HepG2 (cell line): ENCODE results near the gene PNO1. TPM values are rescaled to one million over a fixed set of nuclear protein-coding genes. Genes with fewer than 3 reads are reported as not detected.

Experiments
- ATAC-seq: fragments of 200-7000 bp; cut with Tn5 transposase; 3 replicates; pipeline ENCODE4 v1.9.1; 2020; ENCODE audit warnings: mild to moderate bottlenecking, moderate library complexity
- BruUV-seq: library from RNA; stranded (reverse); fragments of 400-500 nt; replicated peaks from 2 replicates; lab custom pipeline; 2021; lab: Mats Ljungman, UMichigan
- CTCF ChIA-PET: fragments of 300-600 bp; formaldehyde crosslinking; extraction: SDS; loops from one replicate; lab custom pipeline; 2021; ENCODE audit warnings: low total read pairs, inconsistent platforms, low intra/inter-chr PET ratio; lab: Yijun Ruan, JAX
- POLR2A ChIA-PET: fragments of 350-600 bp; sonication (Branson Sonifier 250); formaldehyde crosslinking; loops from one replicate; lab custom pipeline; 2020; ENCODE audit warnings: antibody characterized with exemption, inconsistent platforms; lab: Yijun Ruan, JAX
- DNase-seq: peaks from one replicate; pipeline ENCODE4 v3.0.0-alpha.2; 2015; ENCODE audit warnings: low spot score
- FAIRE-seq: peaks from 3 replicates; lab custom pipeline; 2011; peaks lifted over from hg19 to GRCh38; lab: Jason Lieb, UNC
- H2AFZ ChIP-seq: one replicate; pipeline ENCODE4 v1.6.1; 2011; ENCODE audit warnings: low read length, inconsistent platforms
- H3K27ac ChIP-seq: fragments of 300-600 bp; 3 replicates; pipeline ENCODE4 v1.8.0; 2011; ENCODE audit warnings: mixed run types, mild to moderate bottlenecking, mixed read lengths, low read length, inconsistent platforms; ENCODE audit not compliant: insufficient read depth; ENCODE audit errors: extremely low read length
- H3K27me3 ChIP-seq, 2 experiments: fragments of 200-600 bp in 1 of 2; 2 replicates in 1 of 2; 3 replicates in 1 of 2; pipeline versions ENCODE4 v1.6.0 to v1.8.0; 2011; ENCODE audit warnings: low read length in 2 of 2, mild to moderate bottlenecking in 2 of 2, moderate library complexity in 2 of 2, inconsistent platforms in 1 of 2; ENCODE audit not compliant: insufficient read depth in 2 of 2, control insufficient read depth in 1 of 2
- H3K36me3 ChIP-seq, 2 experiments: fragments of 200-600 bp in 1 of 2; replicated peaks in 1 of 2; 2 replicates in 1 of 2; 3 replicates in 1 of 2; pipeline versions ENCODE4 v1.5.1 to v1.8.0; 2011; ENCODE audit warnings: low read length in 2 of 2, inconsistent platforms in 1 of 2; ENCODE audit not compliant: insufficient read depth in 2 of 2, control insufficient read depth in 1 of 2
- H3K4me1 ChIP-seq: 2 replicates; pipeline ENCODE4 v1.5.1; 2012; ENCODE audit warnings: low read length, inconsistent platforms; ENCODE audit not compliant: insufficient read depth
- H3K4me2 ChIP-seq: 2 replicates; pipeline ENCODE4 v1.6.0; 2011; ENCODE audit warnings: low read depth, low read length, inconsistent platforms
- H3K4me3 ChIP-seq, 3 experiments: fragments of 200-600 bp in 1 of 3; sonication (generic), shearing (Covaris generic) in 1 of 3; replicated peaks in 1 of 3; 2 replicates each; pipeline ENCODE4 v1.5.1; 2011 to 2016; ENCODE audit warnings: low read length in 3 of 3, inconsistent platforms in 2 of 3, low read depth in 2 of 3, mild to moderate bottlenecking in 2 of 3, control low read depth in 1 of 3, mixed read lengths in 1 of 3; ENCODE audit not compliant: insufficient read depth in 1 of 3
- H3K79me2 ChIP-seq: one replicate; pipeline ENCODE4 v1.6.1; 2011; ENCODE audit warnings: low read length, inconsistent platforms; ENCODE audit not compliant: insufficient read depth
- H3K9ac ChIP-seq: 2 replicates; pipeline ENCODE4 v1.6.0; 2011; ENCODE audit warnings: mild to moderate bottlenecking, low read depth, low read length, inconsistent platforms; ENCODE audit not compliant: insufficient read depth
- H3K9me3 ChIP-seq: 2 replicates; pipeline ENCODE4 v1.5.1; 2012; ENCODE audit warnings: mild to moderate bottlenecking, low read length
- H4K20me1 ChIP-seq: 2 replicates; pipeline ENCODE4 v1.6.0; 2011; ENCODE audit warnings: inconsistent platforms, mild to moderate bottlenecking, low read length, moderate library complexity; ENCODE audit not compliant: insufficient read depth
- ELF4 ChIP-seq: sonication (generic); formaldehyde crosslinking; IDR thresholded peaks from 2 replicates; pipeline ENCODE4 v1.5.0; 2020; ENCODE audit warnings: missing genetic modification reagents, mild to moderate bottlenecking, moderate library complexity, borderline replicate concordance
- GPN1 ChIP-seq: sonication (generic); formaldehyde crosslinking; IDR thresholded peaks from 2 replicates; pipeline ENCODE4 v1.5.1; 2020; ENCODE audit warnings: missing genetic modification reagents, borderline replicate concordance
- GTF2F1 ChIP-seq: fragments of 150-350 bp; IDR thresholded peaks from 2 replicates; pipeline ENCODE4 v1.6.1; 2014; ENCODE audit warnings: low read length
- KAT7 ChIP-seq: IDR thresholded peaks from 2 replicates; pipeline ENCODE4 v1.6.1; 2018; ENCODE audit warnings: borderline replicate concordance, missing compliant biosample characterization
- KLF15 ChIP-seq: sonication (generic); formaldehyde crosslinking; IDR thresholded peaks from 2 replicates; pipeline ENCODE4 v1.8.1; 2023; ENCODE audit warnings: borderline replicate concordance, mild to moderate bottlenecking, inconsistent platforms, missing genetic modification reagents, mixed read lengths
- RELA ChIP-seq: sonication (generic); formaldehyde crosslinking; IDR thresholded peaks from 2 replicates; pipeline ENCODE4 v1.4.0; 2020; ENCODE audit warnings: missing genetic modification reagents
- ZNF253 ChIP-seq: sonication (generic); formaldehyde crosslinking; IDR thresholded peaks from 2 replicates; pipeline ENCODE4 v1.8.0; 2022; ENCODE audit warnings: mild to moderate bottlenecking, missing genetic modification reagents, borderline replicate concordance
- ZNF432 ChIP-seq: sonication (generic); formaldehyde crosslinking; IDR thresholded peaks from 2 replicates; pipeline ENCODE4 v1.5.0; 2020; ENCODE audit warnings: missing genetic modification reagents, mild to moderate bottlenecking, borderline replicate concordance
- ZNF782 ChIP-seq: sonication (generic); formaldehyde crosslinking; IDR thresholded peaks from 2 replicates; pipeline ENCODE4 v1.4.0; 2020; ENCODE audit warnings: missing genetic modification reagents, mild to moderate bottlenecking, borderline replicate concordance
- WGBS: methylation state at CpG from one replicate; pipeline ENCODE4 v1.1.6; 2017; ENCODE audit warnings: low lambda C conversion rate; 5-methylcytosine and 5-hydroxymethylcytosine counted together
- in situ Hi-C: cut with HindIII; loops from 2 replicates; pipeline ENCODE4 v1.10.0; 2017; ENCODE audit warnings: low pct_unique_long_range_greater_than_20kb; ENCODE audit not compliant: extremely low pct_ligation_motif_present
- intact Hi-C: fragments of 100-400 bp; cut with micrococcal nuclease; formaldehyde crosslinking; loops from one replicate; pipeline ENCODE4 v1.10.0; 2022; ENCODE audit not compliant: unreplicated experiment
- polyA plus RNA-seq, 8 experiments: library from polyadenylated mRNA; depleted of rRNA in 3 of 8; stranded (reverse) in 7 of 8; unstranded in 1 of 8; fragments of >200 nt; fragmentation: Illumina TruSeq in 4 of 8; extraction: Trizol in 4 of 8; gene quantifications; 2 replicates each; pipeline versions ENCODE4 v1.2.1 to v1.2.3, GENCODE V29; 2011 to 2016; ENCODE audit warnings: low read depth in 4 of 8, missing spikeins in 1 of 8, mixed read lengths in 1 of 8; ENCODE audit not compliant: insufficient read depth in 1 of 8
- total RNA-seq, 5 experiments: library from RNA; depleted of rRNA; stranded (reverse); fragments of >200 nt; fragmentation: Illumina TruSeq; extraction: Trizol; gene quantifications; 2 replicates each; pipeline ENCODE4 v1.2.3, GENCODE V29; 2016; ENCODE audit warnings: low read depth in 1 of 5
- TF ChIP-seq, protein P1 (sequence below): IDR thresholded peaks from 2 replicates; pipeline ENCODE4 v1.6.1; 2016; ENCODE audit warnings: low read depth, missing genetic modification reagents, missing compliant biosample characterization
- TF ChIP-seq, protein P2 (sequence below): IDR thresholded peaks from 2 replicates; pipeline ENCODE4 v1.6.1; 2016; ENCODE audit warnings: mild to moderate bottlenecking, missing biosample characterization, missing genetic modification reagents

PNO1 gene
- total and polyA plus RNA-seq, 2 of the 13 experiments (the other 11 are each of a cell fraction or from before 2014, with no cell fraction given) = 12.8 to 48.5 TPM

DNA sequence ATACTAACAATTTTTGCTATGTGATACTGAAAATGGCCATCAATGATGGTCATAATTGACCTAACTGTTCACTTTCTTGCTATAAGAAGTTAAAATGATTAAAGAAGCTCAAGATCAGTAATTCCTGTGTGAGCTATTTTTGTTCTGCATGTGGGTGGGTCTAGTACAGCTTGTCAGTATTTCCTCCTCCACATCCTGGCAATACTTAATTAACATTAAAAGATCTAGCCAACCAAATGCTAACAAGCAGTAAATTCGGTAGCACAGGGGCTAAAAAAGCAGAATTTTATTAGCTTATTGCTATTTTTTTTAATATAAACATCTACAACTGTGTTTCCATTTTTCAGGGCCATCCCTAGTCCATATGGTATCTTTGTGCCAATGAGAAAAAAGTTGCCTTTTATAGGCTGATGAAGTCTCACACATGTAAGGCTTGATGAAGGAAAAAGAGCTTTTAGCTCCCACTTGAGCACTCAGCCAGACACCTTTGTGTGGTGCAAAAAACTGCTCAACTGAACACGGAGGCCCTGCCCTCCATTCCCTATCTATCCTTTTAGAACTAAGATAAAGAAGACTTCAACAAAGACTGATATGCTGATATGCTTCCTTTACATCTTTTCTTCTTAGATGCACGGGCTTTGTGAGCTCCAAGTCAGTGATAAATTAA, 4.9 kb upstream of the PNO1 start:
- no peaks in the 10 kb centered on the region; a peak in 1 of 5 replicates for H3K27me3 ChIP-seq
- intact Hi-C loops (no loop called here), in situ Hi-C loops (no loop called here)
- ChIA-PET POLR2A (interaction anchor here (1.1 kb wide), 1 partner anchor 89 kb away, joined by 3 read pairs; no protein-coding TSS in a partner anchor), CTCF (no interaction called here)
- no peaks in the 10 kb centered on the region for H3K36me3 ChIP-seq
- no TSS peak for BruUV-seq
- FAIRE-seq (no peak), ATAC-seq (no peak), DNase-seq (no peak)
- H3K9me3 ChIP-seq = no peaks in the 10 kb centered on the region
- H4K20me1 ChIP-seq = no peaks in the 10 kb centered on the region
- no peak overlapping the region for H3K27ac ChIP-seq
- no peak overlapping the region for H3K4me3 ChIP-seq
- peaks cover 20% of the 10 kb centered on the region for H3K79me2 ChIP-seq
- H3K4me1 ChIP-seq = peaks cover 8% of the 10 kb centered on the region; the same call in 1 of the 2 replicates
- H2AFZ ChIP-seq = no peak overlapping the region
- H3K9ac ChIP-seq = no peak overlapping the region
- H3K4me2 ChIP-seq = no peak overlapping the region
- WGBS = 86% methylated on average over 3 of the region's 3 CpGs
- TF ChIP-seq ZNF253 (CRISPR knock-in tag) (no peak), KLF15 (no peak), ELF4 (CRISPR knock-in tag) (no peak), RELA (CRISPR knock-in tag) (no peak)

DNA sequence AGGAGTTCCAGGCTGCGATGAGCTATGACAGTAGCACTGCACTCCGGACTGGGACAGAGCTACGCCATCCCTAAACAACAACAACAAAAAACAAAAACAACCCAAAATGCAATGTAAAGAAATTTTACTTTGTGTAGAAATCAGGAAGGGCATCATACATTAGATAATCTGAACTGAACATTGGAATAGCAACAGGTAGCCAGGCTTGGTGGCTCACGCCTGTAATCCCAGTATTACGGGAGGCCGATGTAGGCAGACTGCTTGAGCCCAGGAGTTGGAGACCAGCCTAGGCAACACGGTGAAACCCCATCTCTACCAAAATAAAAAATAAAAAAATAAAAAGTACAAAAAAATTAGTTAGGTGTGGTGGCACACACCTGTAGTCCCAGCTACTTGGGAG, 2.1 kb upstream of the PNO1 start:
- ATAC-seq (no peak), DNase-seq (no peak), FAIRE-seq (no peak)
- Histone ChIP-seq H3K27me3 (no peaks in the 10 kb centered on the region; a peak in 1 of 5 replicates), H3K4me3 (no peak overlapping the region), H4K20me1 (no peaks in the 10 kb centered on the region), H3K36me3 (peaks cover 2 to 5% of the 10 kb centered on the region in 2 experiments; a peak in 2 of 5 replicates), H3K9me3 (no peaks in the 10 kb centered on the region), H3K79me2 (peaks cover 39% of the 10 kb centered on the region), H3K4me1 (peaks cover 17% of the 10 kb centered on the region; the same call in 1 of the 2 replicates), H3K27ac (no peak overlapping the region), H3K4me2 (no peak overlapping the region), H3K9ac (0 out of 2 replicates have a peak overlapping the region, but pooled peaks have one; percentile 4), H2AFZ (no peak overlapping the region)
- in situ Hi-C loops = no loop called here
- WGBS = 95% methylated on average over 7 of the region's 7 CpGs
- no TSS peak for BruUV-seq
- intact Hi-C loops = loop anchor here (5.0 kb wide), 1 partner anchor 42 kb away; no protein-coding TSS in a partner anchor
- CTCF ChIA-PET = no interaction called here
- POLR2A ChIA-PET = no interaction called here
- TF ChIP-seq ZNF782 (CRISPR knock-in tag) (no peak), ZNF432 (CRISPR knock-in tag) (no peak), GPN1 (CRISPR knock-in tag) (no peak), GTF2F1 (no peak), KAT7 (CRISPR knock-in tag) (no peak)
- TF ChIP-seq, protein P1, sequence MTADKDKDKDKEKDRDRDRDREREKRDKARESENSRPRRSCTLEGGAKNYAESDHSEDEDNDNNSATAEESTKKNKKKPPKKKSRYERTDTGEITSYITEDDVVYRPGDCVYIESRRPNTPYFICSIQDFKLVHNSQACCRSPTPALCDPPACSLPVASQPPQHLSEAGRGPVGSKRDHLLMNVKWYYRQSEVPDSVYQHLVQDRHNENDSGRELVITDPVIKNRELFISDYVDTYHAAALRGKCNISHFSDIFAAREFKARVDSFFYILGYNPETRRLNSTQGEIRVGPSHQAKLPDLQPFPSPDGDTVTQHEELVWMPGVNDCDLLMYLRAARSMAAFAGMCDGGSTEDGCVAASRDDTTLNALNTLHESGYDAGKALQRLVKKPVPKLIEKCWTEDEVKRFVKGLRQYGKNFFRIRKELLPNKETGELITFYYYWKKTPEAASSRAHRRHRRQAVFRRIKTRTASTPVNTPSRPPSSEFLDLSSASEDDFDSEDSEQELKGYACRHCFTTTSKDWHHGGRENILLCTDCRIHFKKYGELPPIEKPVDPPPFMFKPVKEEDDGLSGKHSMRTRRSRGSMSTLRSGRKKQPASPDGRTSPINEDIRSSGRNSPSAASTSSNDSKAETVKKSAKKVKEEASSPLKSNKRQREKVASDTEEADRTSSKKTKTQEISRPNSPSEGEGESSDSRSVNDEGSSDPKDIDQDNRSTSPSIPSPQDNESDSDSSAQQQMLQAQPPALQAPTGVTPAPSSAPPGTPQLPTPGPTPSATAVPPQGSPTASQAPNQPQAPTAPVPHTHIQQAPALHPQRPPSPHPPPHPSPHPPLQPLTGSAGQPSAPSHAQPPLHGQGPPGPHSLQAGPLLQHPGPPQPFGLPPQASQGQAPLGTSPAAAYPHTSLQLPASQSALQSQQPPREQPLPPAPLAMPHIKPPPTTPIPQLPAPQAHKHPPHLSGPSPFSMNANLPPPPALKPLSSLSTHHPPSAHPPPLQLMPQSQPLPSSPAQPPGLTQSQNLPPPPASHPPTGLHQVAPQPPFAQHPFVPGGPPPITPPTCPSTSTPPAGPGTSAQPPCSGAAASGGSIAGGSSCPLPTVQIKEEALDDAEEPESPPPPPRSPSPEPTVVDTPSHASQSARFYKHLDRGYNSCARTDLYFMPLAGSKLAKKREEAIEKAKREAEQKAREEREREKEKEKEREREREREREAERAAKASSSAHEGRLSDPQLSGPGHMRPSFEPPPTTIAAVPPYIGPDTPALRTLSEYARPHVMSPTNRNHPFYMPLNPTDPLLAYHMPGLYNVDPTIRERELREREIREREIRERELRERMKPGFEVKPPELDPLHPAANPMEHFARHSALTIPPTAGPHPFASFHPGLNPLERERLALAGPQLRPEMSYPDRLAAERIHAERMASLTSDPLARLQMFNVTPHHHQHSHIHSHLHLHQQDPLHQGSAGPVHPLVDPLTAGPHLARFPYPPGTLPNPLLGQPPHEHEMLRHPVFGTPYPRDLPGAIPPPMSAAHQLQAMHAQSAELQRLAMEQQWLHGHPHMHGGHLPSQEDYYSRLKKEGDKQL (CRISPR knock-in tag) = no peak
- TF ChIP-seq, protein P2, sequence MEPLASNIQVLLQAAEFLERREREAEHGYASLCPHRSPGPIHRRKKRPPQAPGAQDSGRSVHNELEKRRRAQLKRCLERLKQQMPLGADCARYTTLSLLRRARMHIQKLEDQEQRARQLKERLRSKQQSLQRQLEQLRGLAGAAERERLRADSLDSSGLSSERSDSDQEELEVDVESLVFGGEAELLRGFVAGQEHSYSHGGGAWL (CRISPR knock-in tag) = no peak
